Measurements from ENCODE around the gene ZSCAN2.

The ZSCAN2 gene

GRCh38 chr15:84588053-84588874 is 12.5 kb upstream of the ZSCAN2 start:
- in situ Hi-C loops (cut with HindIII; ENCODE audit: low pct_ligation_motif_present, low sequenced_read_pairs) = no loop called here
- TF ChIP-seq CTCF (IDR thresholded peaks at IDR 0.05; ENCODE audit: low read depth, low read length, missing control alignments) = peak; percentile 79
- no peaks in the 10 kb centered on the region for H3K27me3 ChIP-seq (replicated peaks)
- H3K36me3 ChIP-seq (replicated peaks) = no peaks in the 10 kb centered on the region
- no peak overlapping the region for H3K27ac ChIP-seq
- peak overlapping the region; percentile 38 for H3K4me3 ChIP-seq (ENCODE audit: low read depth, low read length)
- DNase-seq = peak; percentile 45

- no peak overlapping the region for H3K27ac ChIP-seq
- no peaks in the 10 kb centered on the region for H3K27me3 ChIP-seq (replicated peaks)
- no peak overlapping the region for H3K4me3 ChIP-seq (ENCODE audit: low read depth, low read length)
- TF ChIP-seq CTCF (IDR thresholded peaks at IDR 0.05; ENCODE audit: low read depth, low read length, missing control alignments) = no peak
- DNase-seq = peak; percentile 30
- in situ Hi-C loops (cut with HindIII; ENCODE audit: low pct_ligation_motif_present, low sequenced_read_pairs) = no loop called here
- H3K36me3 ChIP-seq (replicated peaks) = no peaks in the 10 kb centered on the region
Observed at GRCh38 chr15:84590406-84590805, 10.4 kb upstream of the ZSCAN2 start.

GRCh38 chr15:84591815-84592214 is 9.0 kb upstream of the ZSCAN2 start:
- Histone ChIP-seq H3K27ac (no peak overlapping the region), H3K36me3 (replicated peaks) (no peaks in the 10 kb centered on the region), H3K27me3 (replicated peaks) (no peaks in the 10 kb centered on the region), H3K4me3 (ENCODE audit: low read depth, low read length) (no peak overlapping the region)
- no peak for DNase-seq
- no peak for TF ChIP-seq CTCF (IDR thresholded peaks at IDR 0.05; ENCODE audit: low read depth, low read length, missing control alignments)
- in situ Hi-C loops (cut with HindIII; ENCODE audit: low pct_ligation_motif_present, low sequenced_read_pairs) = no loop called here

- Histone ChIP-seq H3K4me3 (ENCODE audit: low read depth, low read length) (no peak overlapping the region), H3K27me3 (replicated peaks) (no peaks in the 10 kb centered on the region), H3K36me3 (replicated peaks) (no peaks in the 10 kb centered on the region), H3K27ac (no peak overlapping the region)
- TF ChIP-seq CTCF (IDR thresholded peaks at IDR 0.05; ENCODE audit: low read depth, low read length, missing control alignments) = no peak
- DNase-seq = no peak
- in situ Hi-C loops (cut with HindIII; ENCODE audit: low pct_ligation_motif_present, low sequenced_read_pairs) = no loop called here
Observed at GRCh38 chr15:84594617-84595290, 6.1 kb upstream of the ZSCAN2 start.

- in situ Hi-C loops (cut with HindIII; ENCODE audit: low pct_ligation_motif_present, low sequenced_read_pairs) = no loop called here
- no peak for TF ChIP-seq CTCF (IDR thresholded peaks at IDR 0.05; ENCODE audit: low read depth, low read length, missing control alignments)
- Histone ChIP-seq H3K36me3 (replicated peaks) (no peaks in the 10 kb centered on the region), H3K27ac (no peak overlapping the region), H3K4me3 (ENCODE audit: low read depth, low read length) (no peak overlapping the region), H3K27me3 (replicated peaks) (no peaks in the 10 kb centered on the region)
- no peak for DNase-seq
Observed at GRCh38 chr15:84595660-84596059, 5.1 kb upstream of the ZSCAN2 start.
